HCT116 (cell line): ENCODE results near the gene ZFP1. TPM values are rescaled to one million over a fixed set of nuclear protein-coding genes. Genes with fewer than 3 reads are reported as not detected.

Source experiments
- ATAC-seq: fragments of 200-7000 bp; cut with Tn5 transposase; 2 replicates; pipeline ENCODE4 v1.9.1; 2020; ENCODE audit warnings: mild to moderate bottlenecking, moderate library complexity
- BruUV-seq: library from RNA; stranded (reverse); fragments of 400-500 nt; replicated peaks from 2 replicates; lab custom pipeline; 2021; lab: Mats Ljungman, UMichigan
- CTCF ChIA-PET: fragments of 300-600 bp; sonication (Branson Sonifier 250); formaldehyde crosslinking; loops from one replicate; lab custom pipeline; 2021; ENCODE audit warnings: antibody characterized with exemption; lab: Charles Lee
- POLR2A ChIA-PET: fragments of 300-600, 350-600 bp; sonication (Branson Sonifier 250); formaldehyde crosslinking; loops from one replicate; lab custom pipeline; 2021; ENCODE audit warnings: antibody characterized with exemption; lab: Charles Lee
- RAD21 ChIA-PET, 2 experiments: fragments of 300-600 bp; sonication (Branson Sonifier 250); formaldehyde crosslinking; loops; one replicate each; lab custom pipeline; 2023; ENCODE audit warnings: low total read pairs in 2 of 2; ENCODE audit not compliant: uncharacterized antibody in 2 of 2, unreplicated experiment in 2 of 2, low non-redundant PET in 1 of 2; lab: Charles Lee
- DNase-seq: peaks from one replicate; pipeline ENCODE4 v3.0.0-alpha.2; 2010; ENCODE audit warnings: low read depth, low spot score
- H2AFZ ChIP-seq: fragments of 200-600 bp; shearing (Covaris generic), sonication (generic); 2 replicates; pipeline ENCODE4 v1.6.1; 2017; ENCODE audit warnings: low read depth, mixed run types, mixed read lengths, antibody characterized with exemption, low read length; ENCODE audit not compliant: poor library complexity, severe bottlenecking
- H3K27ac ChIP-seq: 2 replicates; pipeline ENCODE4 v1.5.1; 2012; ENCODE audit warnings: low read depth, low read length
- H3K27me3 ChIP-seq: fragments of 200-600 bp; sonication (generic); 2 replicates; pipeline ENCODE4 v1.6.1; 2016; ENCODE audit warnings: mixed run types, low read length, mixed read lengths; ENCODE audit not compliant: insufficient read depth
- H3K36me3 ChIP-seq, 2 experiments: fragments of 200-500 bp in 1 of 2; fragments of 200-600 bp in 1 of 2; sonication (Bioruptor generic) in 1 of 2; sonication (generic) in 1 of 2; 2 replicates each; pipeline versions ENCODE4 v1.5.1 to v1.6.1; 2014 to 2016; ENCODE audit warnings: low read length in 2 of 2, inconsistent platforms in 1 of 2, mixed read lengths in 1 of 2, mixed run types in 1 of 2; ENCODE audit not compliant: insufficient read depth in 2 of 2, control insufficient read depth in 1 of 2
- H3K4me1 ChIP-seq, 2 experiments: fragments of 200-600 bp in 1 of 2; sonication (generic) in 1 of 2; 2 replicates each; pipeline versions ENCODE4 v1.5.1 to v1.6.1; 2012 to 2017; ENCODE audit warnings: low read length in 2 of 2, inconsistent platforms in 1 of 2, mild to moderate bottlenecking in 1 of 2, mixed read lengths in 1 of 2, mixed run types in 1 of 2, moderate library complexity in 1 of 2; ENCODE audit not compliant: insufficient read depth in 2 of 2, control insufficient read depth in 1 of 2
- H3K4me2 ChIP-seq: fragments of 200-600 bp; sonication (generic); 2 replicates; pipeline ENCODE4 v1.6.1; 2017; ENCODE audit warnings: mixed run types, low read length, mixed read lengths
- H3K4me3 ChIP-seq, 2 experiments: fragments of 200-600 bp in 1 of 2; sonication (generic) in 1 of 2; replicated peaks in 1 of 2; 2 replicates each; pipeline ENCODE4 v1.5.1; 2011 to 2016; ENCODE audit warnings: low read length in 2 of 2, control low read depth in 1 of 2, low read depth in 1 of 2, mild to moderate bottlenecking in 1 of 2, mixed read lengths in 1 of 2, mixed run types in 1 of 2
- H3K79me2 ChIP-seq: fragments of 200-600 bp; sonication (generic); 2 replicates; pipeline ENCODE4 v1.6.1; 2017; ENCODE audit warnings: mild to moderate bottlenecking, mixed run types, low read length, moderate library complexity, mixed read lengths; ENCODE audit not compliant: insufficient read depth
- H3K9ac ChIP-seq: fragments of 200-600 bp; sonication (generic); 2 replicates; pipeline ENCODE4 v1.6.1; 2016; ENCODE audit warnings: low read length, mixed read lengths
- H3K9me2 ChIP-seq: fragments of 200-600 bp; sonication (generic), shearing (Covaris generic); 2 replicates; pipeline ENCODE4 v1.6.1; 2017; ENCODE audit warnings: mixed run types, mild to moderate bottlenecking, moderate library complexity; ENCODE audit not compliant: insufficient read depth
- H3K9me3 ChIP-seq, 2 experiments: fragments of 200-500 bp in 1 of 2; fragments of 200-600 bp in 1 of 2; sonication (Bioruptor generic) in 1 of 2; sonication (generic) in 1 of 2; 2 replicates each; pipeline ENCODE4 v1.6.1; 2014 to 2017; ENCODE audit warnings: low read length in 2 of 2, mixed read lengths in 2 of 2, inconsistent platforms in 1 of 2, low read depth in 1 of 2, mild to moderate bottlenecking in 1 of 2, mixed run types in 1 of 2, moderate library complexity in 1 of 2; ENCODE audit not compliant: control insufficient read depth in 1 of 2, insufficient read depth in 1 of 2
- H4K20me1 ChIP-seq: fragments of 200-600 bp; sonication (generic), shearing (Covaris generic); 2 replicates; pipeline ENCODE4 v1.6.1; 2017; ENCODE audit warnings: mixed run types, mild to moderate bottlenecking, moderate library complexity; ENCODE audit not compliant: insufficient read depth
- ATF3 ChIP-seq: IDR thresholded peaks from 2 replicates; pipeline ENCODE4 v1.6.1; 2012
- CBX3 ChIP-seq: IDR thresholded peaks from 2 replicates; pipeline ENCODE4 v1.6.1; 2012; ENCODE audit warnings: low read depth
- CEBPB ChIP-seq: IDR thresholded peaks from 2 replicates; pipeline ENCODE4 v1.6.1; 2012; ENCODE audit warnings: low read depth
- CTCF ChIP-seq, 3 experiments: fragments of 200-600 bp in 1 of 3; sonication (generic) in 1 of 3; IDR thresholded peaks in 2 of 3; conservative IDR thresholded peaks in 1 of 3; 2 replicates each; pipeline ENCODE4 v1.5.1; 2012 to 2017; ENCODE audit warnings: low read depth in 2 of 3, low read length in 2 of 3, antibody characterized with exemption in 1 of 3, borderline replicate concordance in 1 of 3, control low read depth in 1 of 3, mild to moderate bottlenecking in 1 of 3, mixed read lengths in 1 of 3, mixed run types in 1 of 3, moderate library complexity in 1 of 3; ENCODE audit not compliant: insufficient read depth in 1 of 3
- ELF1 ChIP-seq: IDR thresholded peaks from 2 replicates; pipeline ENCODE4 v1.6.1; 2012; ENCODE audit warnings: low read depth, borderline replicate concordance
- EZH2 ChIP-seq: fragments of 200-600 bp; sonication (generic); IDR thresholded peaks from 2 replicates; pipeline ENCODE4 v1.6.1; 2017; ENCODE audit warnings: antibody characterized with exemption, mixed run types
- EZH2phosphoT487 ChIP-seq: fragments of 200-600 bp; IDR thresholded peaks from 2 replicates; pipeline ENCODE4 v1.6.1; 2018; ENCODE audit warnings: antibody characterized with exemption, borderline replicate concordance
- FOSL1 ChIP-seq: IDR thresholded peaks from 2 replicates; pipeline ENCODE4 v1.6.1; 2012; ENCODE audit warnings: low read depth
- JUND ChIP-seq: IDR thresholded peaks from 2 replicates; pipeline ENCODE4 v1.6.1; 2012
- POLR2A ChIP-seq: IDR thresholded peaks from 2 replicates; pipeline ENCODE4 v1.7.0; 2011; ENCODE audit warnings: borderline replicate concordance; ENCODE audit not compliant: insufficient read depth, insufficient read length; ENCODE audit errors: extremely low read depth
- POLR2AphosphoS5 ChIP-seq: IDR thresholded peaks from 2 replicates; pipeline ENCODE4 v1.6.1; 2011; ENCODE audit warnings: mild to moderate bottlenecking, low read depth, low read length, moderate library complexity
- RAD21 ChIP-seq: IDR thresholded peaks from 2 replicates; pipeline ENCODE4 v1.6.1; 2012; ENCODE audit warnings: low read depth, mild to moderate bottlenecking
- SIN3A ChIP-seq: IDR thresholded peaks from 2 replicates; pipeline ENCODE4 v1.6.1; 2012; ENCODE audit warnings: low read depth
- SP1 ChIP-seq: IDR thresholded peaks from 2 replicates; pipeline ENCODE4 v1.6.1; 2012; ENCODE audit warnings: low read depth
- SRF ChIP-seq: IDR thresholded peaks from 2 replicates; pipeline ENCODE4 v1.6.1; 2012; ENCODE audit warnings: low read depth
- TCF7L2 ChIP-seq: IDR thresholded peaks from 2 replicates; pipeline ENCODE4 v1.7.0; 2011; ENCODE audit warnings: borderline replicate concordance, inconsistent platforms; ENCODE audit not compliant: insufficient read depth, insufficient read length; ENCODE audit errors: extremely low read depth
- ZFX ChIP-seq: fragments of 450-650 bp; IDR thresholded peaks from 2 replicates; pipeline ENCODE4 v1.6.1; 2017
- ZNF274 ChIP-seq: fragments of 200-500 bp; sonication (Bioruptor generic); IDR thresholded peaks from 2 replicates; pipeline ENCODE4 v1.6.1; 2014; ENCODE audit warnings: mild to moderate bottlenecking, low read depth, low read length, inconsistent platforms
- intact Hi-C: fragments of 100-400 bp; cut with micrococcal nuclease; formaldehyde crosslinking; loops from 2 replicates; pipeline ENCODE4 v1.10.0; 2022
- total RNA-seq: library from RNA; stranded (reverse); gene quantifications from one replicate; pipeline ENCODE4 v1.2.1, GENCODE V29; 2021; ENCODE audit not compliant: unreplicated experiment
- TF ChIP-seq, protein P1 (sequence below): IDR thresholded peaks from 2 replicates; pipeline ENCODE4 v1.6.1; 2011; ENCODE audit warnings: mild to moderate bottlenecking, low read length, moderate library complexity; ENCODE audit not compliant: insufficient replicate concordance; ENCODE audit errors: extremely low read depth
- TF ChIP-seq, protein P2 (sequence below): IDR thresholded peaks from 2 replicates; pipeline ENCODE4 v1.6.1; 2012

ZFP1 gene
- total RNA-seq, 1 experiment from 2014 or later, result 12.8 TPM

DNA sequence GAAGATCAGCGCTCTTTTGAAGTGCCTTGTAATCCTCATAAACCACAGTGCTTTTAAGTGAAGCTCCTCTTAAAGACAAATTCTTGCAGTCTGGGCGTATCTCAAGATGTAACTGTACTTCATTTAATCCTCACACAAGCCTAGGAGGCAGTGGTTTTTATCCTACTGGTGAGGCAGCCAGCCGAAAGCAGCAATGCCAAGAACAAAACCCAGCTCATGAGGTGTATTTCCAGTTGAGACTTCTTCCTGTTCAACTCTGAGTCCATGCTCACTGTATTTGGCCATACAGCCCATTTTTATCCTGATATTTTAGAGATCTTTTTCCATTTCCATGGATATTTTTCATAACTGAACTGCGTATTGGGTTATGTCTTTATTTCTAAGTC, 44.9 kb downstream of the ZFP1 start:
- DNase-seq, result no peak
- CTCF ChIA-PET, result no interaction called here
- no peak for TF ChIP-seq EZH2phosphoT487
- no peak for TF ChIP-seq SP1
- TF ChIP-seq SRF, result no peak
- no peak for TF ChIP-seq FOSL1
- TF ChIP-seq ZNF274, result no peak
- TF ChIP-seq TCF7L2, result no peak
- no peak for TF ChIP-seq JUND
- no peak for TF ChIP-seq CEBPB
- no peak for TF ChIP-seq POLR2A
- TF ChIP-seq, protein P1, sequence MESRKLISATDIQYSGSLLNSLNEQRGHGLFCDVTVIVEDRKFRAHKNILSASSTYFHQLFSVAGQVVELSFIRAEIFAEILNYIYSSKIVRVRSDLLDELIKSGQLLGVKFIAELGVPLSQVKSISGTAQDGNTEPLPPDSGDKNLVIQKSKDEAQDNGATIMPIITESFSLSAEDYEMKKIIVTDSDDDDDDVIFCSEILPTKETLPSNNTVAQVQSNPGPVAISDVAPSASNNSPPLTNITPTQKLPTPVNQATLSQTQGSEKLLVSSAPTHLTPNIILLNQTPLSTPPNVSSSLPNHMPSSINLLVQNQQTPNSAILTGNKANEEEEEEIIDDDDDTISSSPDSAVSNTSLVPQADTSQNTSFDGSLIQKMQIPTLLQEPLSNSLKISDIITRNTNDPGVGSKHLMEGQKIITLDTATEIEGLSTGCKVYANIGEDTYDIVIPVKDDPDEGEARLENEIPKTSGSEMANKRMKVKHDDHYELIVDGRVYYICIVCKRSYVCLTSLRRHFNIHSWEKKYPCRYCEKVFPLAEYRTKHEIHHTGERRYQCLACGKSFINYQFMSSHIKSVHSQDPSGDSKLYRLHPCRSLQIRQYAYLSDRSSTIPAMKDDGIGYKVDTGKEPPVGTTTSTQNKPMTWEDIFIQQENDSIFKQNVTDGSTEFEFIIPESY, result no peak
- no peak for TF ChIP-seq ATF3
- TF ChIP-seq ZFX, result no peak
- no peak for TF ChIP-seq EZH2
- no peak for TF ChIP-seq CBX3
- TF ChIP-seq, protein P2, sequence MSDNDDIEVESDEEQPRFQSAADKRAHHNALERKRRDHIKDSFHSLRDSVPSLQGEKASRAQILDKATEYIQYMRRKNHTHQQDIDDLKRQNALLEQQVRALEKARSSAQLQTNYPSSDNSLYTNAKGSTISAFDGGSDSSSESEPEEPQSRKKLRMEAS, result no peak
- no peak for TF ChIP-seq RAD21
- TF ChIP-seq ELF1, result no peak
- TF ChIP-seq SIN3A, result no peak
- TF ChIP-seq CTCF (IDR thresholded peaks at IDR 0.05 in 2 of 3, conservative IDR thresholded peaks at IDR 0.05 in 1 of 3; ENCODE audit: borderline replicate concordance in 1 of 3, insufficient read depth in 1 of 3, low read depth in 2 of 3, low read length in 2 of 3), result no peak
- TF ChIP-seq POLR2AphosphoS5, result no peak
- ATAC-seq, result no peak
- no peaks in the 10 kb centered on the region for H3K9me2 ChIP-seq
- no peak overlapping the region for H3K9ac ChIP-seq
- RAD21 ChIA-PET, result no interaction called here
- no peak overlapping the region for H3K27ac ChIP-seq
- intact Hi-C loops, result no loop called here
- H2AFZ ChIP-seq, result no peak overlapping the region
- POLR2A ChIA-PET, result no interaction called here
- H3K4me3 ChIP-seq, result no peak overlapping the region
- H4K20me1 ChIP-seq, result no peaks in the 10 kb centered on the region
- H3K79me2 ChIP-seq, result no peaks in the 10 kb centered on the region
- no peaks in the 10 kb centered on the region for H3K4me1 ChIP-seq
- no TSS peak for BruUV-seq
- H3K36me3 ChIP-seq, result no peaks in the 10 kb centered on the region
- H3K4me2 ChIP-seq, result no peak overlapping the region
- H3K9me3 ChIP-seq, result no peaks in the 10 kb centered on the region
- no peaks in the 10 kb centered on the region; the same call in 1 of the 2 replicates for H3K27me3 ChIP-seq
